Natural killer cell (primary cell): ENCODE results near the gene HEPN1. TPM values are rescaled to one million over a fixed set of nuclear protein-coding genes. Genes with fewer than 3 reads are reported as not detected.

ENCODE experiments used
- ATAC-seq, 3 donors: fragments of 150-1000 bp in 2 of 3; fragments of 200-7000 bp in 1 of 3; cut with Tn5 transposase; 1 replicate in 1 of 3; 2 replicates in 2 of 3; pipeline ENCODE4 v1.10.0; 2021; ENCODE audit warnings: mild to moderate bottlenecking in 2 of 3, moderate library complexity in 2 of 3
- DNase-seq, 2 donors: peaks; one replicate each; pipeline versions ENCODE4 v3.0.0 to v3.0.0-alpha.2; 2013 to 2021; ENCODE audit warnings: mixed read lengths in 1 of 2
- H3K27ac ChIP-seq: one replicate; pipeline ENCODE4 v1.5.1; 2013; ENCODE audit warnings: mild to moderate bottlenecking, low read length
- H3K27me3 ChIP-seq: one replicate; pipeline ENCODE4 v1.6.1; 2013; ENCODE audit warnings: low read length; ENCODE audit not compliant: control insufficient read depth, insufficient read depth
- H3K36me3 ChIP-seq: one replicate; pipeline ENCODE4 v1.6.1; 2013; ENCODE audit warnings: low read length; ENCODE audit not compliant: control insufficient read depth, insufficient read depth
- H3K4me1 ChIP-seq: one replicate; pipeline ENCODE4 v1.6.1; 2013; ENCODE audit warnings: low read length; ENCODE audit not compliant: control insufficient read depth, insufficient read depth
- H3K4me3 ChIP-seq: one replicate; pipeline ENCODE4 v1.5.1; 2013; ENCODE audit warnings: low read length
- H3K9me3 ChIP-seq: one replicate; pipeline ENCODE4 v1.6.1; 2013; ENCODE audit warnings: low read length; ENCODE audit not compliant: control insufficient read depth, insufficient read depth
- H3K27ac Mint-ChIP-seq, 2 donors: one replicate each; pipeline ENCODE4 v1.8.0; 2022; ENCODE audit warnings: mild to moderate bottlenecking in 2 of 2, mixed read lengths in 2 of 2, moderate library complexity in 1 of 2
- H3K27me3 Mint-ChIP-seq, 2 donors: one replicate each; pipeline ENCODE4 v1.8.0; 2022; ENCODE audit warnings: low read depth in 2 of 2, mixed read lengths in 2 of 2
- H3K36me3 Mint-ChIP-seq: one replicate; pipeline ENCODE4 v1.8.0; 2022; ENCODE audit warnings: mixed read lengths
- H3K4me1 Mint-ChIP-seq, 2 donors: one replicate each; pipeline ENCODE4 v1.8.0; 2022; ENCODE audit warnings: mixed read lengths in 2 of 2
- H3K4me3 Mint-ChIP-seq: one replicate; pipeline ENCODE4 v1.8.0; 2022; ENCODE audit warnings: mild to moderate bottlenecking, moderate library complexity, mixed read lengths
- H3K9me3 Mint-ChIP-seq, 2 donors: one replicate each; pipeline ENCODE4 v1.8.0; 2022; ENCODE audit warnings: mixed read lengths in 2 of 2
- CTCF ChIP-seq: fragments of 200-600 bp; IDR thresholded peaks from one replicate; pipeline ENCODE4 v1.8.0; 2022; ENCODE audit warnings: antibody characterized with exemption
- WGBS: methylation state at CpG from one replicate; pipeline ENCODE4 v1.1.7; 2013; ENCODE audit warnings: missing lambda C conversion rate; ENCODE audit not compliant: insufficient coverage; 5-methylcytosine and 5-hydroxymethylcytosine counted together
- intact Hi-C: fragments of 100-400 bp; cut with micrococcal nuclease; formaldehyde crosslinking; loops from one replicate; pipeline ENCODE4 v1.14.2; 2022
- total RNA-seq, 4 donors: library from RNA; stranded (reverse); fragments of 120-200 nt in 1 of 4; gene quantifications; one replicate each; pipeline versions ENCODE4 v1.2.3 to v1.2.4, GENCODE V29; 2013 to 2022

Gene HEPN1
- total RNA-seq, 3 donors from 2014 or later (not counting 1 experiment from before 2014, with no cell fraction given) = not detected

GRCh38 chr11:124887667-124888013, 31.4 kb upstream of the HEPN1 start:
- no peaks in the 10 kb centered on the region for H3K36me3 Mint-ChIP-seq
- H3K9me3 Mint-ChIP-seq = no peaks in the 10 kb centered on the region
- DNase-seq (no peak), ATAC-seq (no peak)
- H3K27me3 Mint-ChIP-seq = peaks cover 0 to 5% of the 10 kb centered on the region in 2 donors
- no peaks in the 10 kb centered on the region for H3K4me1 Mint-ChIP-seq
- 100% methylated on average over 1 of the region's 3 CpGs for WGBS
- no peak overlapping the region for H3K27ac ChIP-seq
- no peak overlapping the region for H3K27ac Mint-ChIP-seq
- no peak overlapping the region for H3K4me3 Mint-ChIP-seq
- TF ChIP-seq CTCF = no peak
- no peaks in the 10 kb centered on the region for H3K9me3 ChIP-seq
- no peak overlapping the region for H3K4me3 ChIP-seq
- no peaks in the 10 kb centered on the region for H3K27me3 ChIP-seq
- intact Hi-C loops = no loop called here
- H3K4me1 ChIP-seq = no peaks in the 10 kb centered on the region
- no peaks in the 10 kb centered on the region for H3K36me3 ChIP-seq

GRCh38 chr11:124889191-124890091, 29.6 kb upstream of the HEPN1 start:
- WGBS = 71% methylated on average over 2 of the region's 2 CpGs
- no peaks in the 10 kb centered on the region for H3K36me3 ChIP-seq
- no peak overlapping the region for H3K4me3 Mint-ChIP-seq

GRCh38 chr11:124890151-124890550, 28.9 kb upstream of the HEPN1 start:
- Mint-ChIP-seq H3K27me3 (peaks cover 0 to 5% of the 10 kb centered on the region in 2 donors), H3K9me3 (no peaks in the 10 kb centered on the region), H3K27ac (no peak overlapping the region), H3K4me1 (no peaks in the 10 kb centered on the region), H3K4me3 (no peak overlapping the region), H3K36me3 (no peaks in the 10 kb centered on the region)
- H3K4me3 ChIP-seq = no peak overlapping the region
- WGBS = no CpG with 5 or more reads among the region's 2 CpGs
- ATAC-seq = no peak
- DNase-seq = no peak
- TF ChIP-seq CTCF = no peak
- H3K27ac ChIP-seq = no peak overlapping the region
- no peaks in the 10 kb centered on the region for H3K36me3 ChIP-seq
- H3K4me1 ChIP-seq = no peaks in the 10 kb centered on the region
- H3K9me3 ChIP-seq = no peaks in the 10 kb centered on the region
- H3K27me3 ChIP-seq = no peaks in the 10 kb centered on the region
- intact Hi-C loops = no loop called here

More at GRCh38 chr11:124889191-124890091, 29.6 kb upstream of the HEPN1 start:
- Histone ChIP-seq H3K9me3 (no peaks in the 10 kb centered on the region), H3K4me3 (no peak overlapping the region), H3K4me1 (no peaks in the 10 kb centered on the region), H3K27me3 (no peaks in the 10 kb centered on the region), H3K27ac (no peak overlapping the region)
- H3K27me3 Mint-ChIP-seq = peaks cover 0 to 5% of the 10 kb centered on the region in 2 donors
- intact Hi-C loops = no loop called here
- TF ChIP-seq CTCF = no peak
- no peaks in the 10 kb centered on the region for H3K9me3 Mint-ChIP-seq
- DNase-seq (no peak), ATAC-seq (no peak)
- H3K36me3 Mint-ChIP-seq = no peaks in the 10 kb centered on the region
- no peaks in the 10 kb centered on the region for H3K4me1 Mint-ChIP-seq
- no peak overlapping the region for H3K27ac Mint-ChIP-seq
